Activated CD4-positive, alpha-beta T cell treated with anti-CD3 and anti-CD28 coated beads, Interleukin-2, amount 50 U/mL, for 1 hour (primary cell): ENCODE data around the gene CMSS1.

Experiments used
- DNase-seq: peaks from one replicate; pipeline ENCODE4 v3.0.0-alpha.2; 2020

The CMSS1 gene

DNA sequence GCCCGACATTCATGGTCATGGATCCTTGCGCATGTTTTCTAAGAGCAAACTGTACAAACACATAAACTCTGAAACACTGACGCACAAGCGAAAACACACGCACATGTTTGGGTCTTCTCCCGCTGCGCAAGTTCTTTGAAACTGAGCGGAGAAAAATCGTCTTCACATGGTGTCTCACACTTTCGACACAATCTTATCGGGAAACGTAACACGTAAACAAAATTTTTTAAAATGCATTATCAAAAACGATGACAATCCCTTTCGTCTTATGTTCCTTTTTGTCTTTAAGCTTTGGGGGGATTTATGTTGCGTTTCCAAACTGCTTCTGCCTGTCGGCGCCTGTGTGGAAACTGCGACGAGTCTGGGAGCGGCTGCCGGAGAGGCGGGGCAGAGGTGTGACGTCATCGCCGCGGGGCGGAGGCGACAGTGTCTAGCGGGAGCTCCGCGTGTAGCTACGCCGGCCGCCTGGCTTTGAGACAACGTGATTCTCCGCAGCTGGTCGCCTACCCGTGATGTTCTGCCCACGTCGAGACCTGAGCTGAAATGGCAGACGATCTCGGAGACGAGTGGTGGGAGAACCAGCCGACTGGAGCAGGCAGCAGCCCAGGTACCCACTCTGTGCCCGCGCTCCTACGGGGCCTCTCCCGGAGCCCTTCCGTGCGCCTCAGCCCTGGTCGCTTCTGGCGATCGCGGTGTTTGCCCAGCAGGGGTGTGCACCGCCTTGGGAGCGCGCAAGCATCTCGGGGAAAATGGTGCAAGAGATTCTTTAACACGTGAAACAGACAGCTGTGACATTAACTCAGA, at the start of gene CMSS1:
Gene CMSS1 (plus strand): TSS at position 426 of the 804 bp plus-strand sequence.
- DNase-seq = peak; percentile 98

DNA sequence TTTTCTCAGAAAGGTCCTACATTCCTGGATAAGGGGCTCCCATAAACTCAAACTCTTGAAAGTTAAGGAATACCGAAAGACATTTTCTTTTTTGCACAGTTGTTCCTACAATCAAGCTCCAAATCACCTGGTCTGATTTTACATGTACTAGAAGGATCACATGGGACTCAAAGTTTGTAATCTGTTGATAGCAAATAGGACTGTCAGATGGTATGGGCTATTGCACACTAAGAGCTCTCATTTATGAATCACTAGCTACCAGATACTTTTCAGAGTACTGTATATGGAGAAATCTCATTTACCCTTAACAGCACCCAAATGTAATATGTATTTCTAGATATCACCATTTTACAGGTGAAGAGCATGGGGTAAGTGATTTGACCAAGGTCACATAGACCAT, 49.5 kb upstream of the CMSS1 start:
- DNase-seq = no peak

DNA sequence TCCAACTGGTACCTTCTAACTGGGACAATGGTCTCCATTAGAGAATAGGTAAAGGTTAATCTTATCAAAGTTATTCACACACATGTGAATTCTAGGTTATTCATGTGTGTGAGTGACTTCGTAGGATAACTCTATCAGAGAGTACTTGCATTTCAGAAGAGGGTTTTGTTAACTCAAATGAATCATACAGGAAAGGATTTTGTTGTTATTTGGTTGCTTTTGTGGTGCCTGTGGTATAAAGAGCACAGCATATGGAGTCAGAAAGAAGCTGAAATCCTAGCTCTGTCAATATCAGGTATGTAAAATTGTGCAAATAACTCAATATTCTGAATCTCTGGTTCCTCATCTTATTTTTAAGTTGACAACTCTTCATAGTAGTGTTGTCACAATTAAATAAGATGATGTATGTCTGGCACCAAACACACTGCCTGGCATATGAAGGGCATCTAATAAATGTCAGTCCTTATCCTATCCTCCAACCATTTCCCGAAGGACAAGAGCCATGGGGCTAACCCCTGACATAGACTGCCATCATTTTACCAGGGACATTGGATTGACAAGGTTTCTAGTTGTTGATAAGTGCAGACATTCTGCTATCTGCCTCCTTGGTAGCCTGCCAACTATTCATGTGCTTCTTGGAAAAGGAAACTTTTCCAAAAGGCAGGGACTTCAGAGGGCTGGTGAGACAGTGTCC, 48.7 kb upstream of the CMSS1 start:
- DNase-seq = no peak

- no peak for DNase-seq
Observed at GRCh38 chr3:99772171-99772570, 45.5 kb upstream of the CMSS1 start.

- DNase-seq = no peak
Observed at GRCh38 chr3:99772671-99773070, 45.0 kb upstream of the CMSS1 start.

DNA sequence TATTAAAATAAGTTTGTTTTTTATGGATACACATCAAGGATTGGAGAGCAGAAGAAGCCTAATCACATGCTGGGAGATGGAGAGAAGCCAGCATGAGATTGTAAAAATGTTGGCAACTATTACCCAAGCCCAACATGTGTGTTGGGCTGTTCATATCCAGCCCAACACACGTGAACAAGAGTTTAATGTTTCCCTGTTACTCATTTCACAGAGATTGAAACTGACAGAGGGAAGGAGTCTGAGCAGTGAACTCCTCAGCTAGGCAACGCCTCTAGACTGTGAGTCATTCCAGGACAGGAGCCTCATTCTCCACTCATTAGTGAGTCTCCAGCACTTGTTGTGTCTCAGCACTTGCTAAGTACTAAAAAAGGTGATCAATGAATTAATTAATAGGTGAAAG, 43.2 kb upstream of the CMSS1 start:
- no peak for DNase-seq

DNA sequence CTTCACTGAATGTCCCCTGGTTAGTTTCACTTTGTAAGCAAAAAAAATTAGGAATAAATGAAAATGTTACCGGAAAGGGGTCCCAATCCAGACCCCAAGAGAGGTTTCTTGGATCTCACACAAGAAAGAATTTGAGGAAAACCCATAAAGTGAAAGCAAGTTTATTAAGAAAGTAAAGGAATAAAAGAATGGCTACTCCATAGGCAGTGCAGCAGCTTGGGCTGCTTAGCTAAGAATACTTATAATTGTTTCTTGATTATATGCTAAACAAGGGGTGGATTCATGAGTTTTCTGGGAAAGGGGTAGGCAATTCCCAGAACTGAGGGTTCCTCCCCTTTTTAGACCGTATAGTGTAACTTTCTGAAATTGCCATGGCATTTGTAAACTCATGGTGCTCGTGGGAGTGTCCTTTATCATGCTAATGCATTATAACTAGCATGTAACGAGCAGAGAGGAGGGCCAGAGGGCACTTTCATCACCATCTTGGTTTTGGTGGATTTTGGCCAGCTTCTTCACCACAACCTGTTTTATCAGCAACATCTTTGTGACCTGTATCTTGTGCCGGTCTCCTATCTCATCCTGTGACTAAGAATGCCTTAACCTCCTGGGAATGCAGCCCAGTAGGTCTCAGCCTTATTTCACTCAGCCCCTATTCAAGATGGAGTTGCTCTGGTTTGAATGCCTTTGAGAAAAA, 41.0 kb upstream of the CMSS1 start:
- DNase-seq = no peak

- no peak for DNase-seq
Observed at GRCh38 chr3:99777210-99777549, 40.5 kb upstream of the CMSS1 start.

DNA sequence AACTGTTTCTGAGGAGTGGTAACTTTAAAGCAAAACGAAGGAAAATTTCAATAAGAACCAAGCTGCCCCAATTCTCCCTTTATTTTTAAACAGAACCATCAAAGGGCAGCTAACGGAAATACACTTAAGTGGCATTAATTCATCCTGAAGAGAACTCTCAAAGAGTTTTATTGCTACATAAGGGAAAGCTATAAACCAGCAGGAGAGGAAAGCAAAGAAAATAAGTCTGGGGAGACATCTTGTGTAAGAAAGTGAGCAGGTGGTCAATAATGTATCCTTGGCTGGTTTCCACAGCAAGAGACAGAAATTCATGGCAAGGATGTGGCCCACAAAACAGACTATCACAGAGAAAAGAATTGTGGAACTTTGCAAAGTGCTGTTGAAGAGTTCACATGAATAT, 40.0 kb upstream of the CMSS1 start:
- no peak for DNase-seq

DNA sequence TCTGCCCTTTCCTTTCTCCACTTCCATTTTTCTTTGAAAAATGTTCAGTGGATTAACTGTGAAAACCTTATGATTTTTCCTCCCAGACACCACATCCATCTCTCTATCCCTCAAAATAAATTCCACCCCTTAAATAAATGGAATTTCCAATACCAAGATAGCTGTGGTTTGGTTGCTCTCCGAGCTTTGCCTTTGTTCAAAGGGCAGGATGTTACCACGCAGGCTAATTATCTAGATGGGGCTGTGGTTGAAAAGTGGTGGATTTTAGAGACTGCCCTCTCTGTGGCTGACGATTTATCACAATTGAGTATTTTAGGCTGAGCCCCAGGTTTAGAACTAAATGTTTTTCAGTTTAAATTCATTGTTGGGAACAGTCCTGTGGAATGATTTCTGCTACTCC, 36.9 kb upstream of the CMSS1 start:
- no peak for DNase-seq

GRCh38 chr3:99781761-99782160, 35.9 kb upstream of the CMSS1 start:
- DNase-seq = no peak

GRCh38 chr3:99783011-99783573, 34.6 kb upstream of the CMSS1 start:
- DNase-seq = no peak

- DNase-seq = no peak
Observed at GRCh38 chr3:99789011-99789721, 28.5 kb upstream of the CMSS1 start.

DNA sequence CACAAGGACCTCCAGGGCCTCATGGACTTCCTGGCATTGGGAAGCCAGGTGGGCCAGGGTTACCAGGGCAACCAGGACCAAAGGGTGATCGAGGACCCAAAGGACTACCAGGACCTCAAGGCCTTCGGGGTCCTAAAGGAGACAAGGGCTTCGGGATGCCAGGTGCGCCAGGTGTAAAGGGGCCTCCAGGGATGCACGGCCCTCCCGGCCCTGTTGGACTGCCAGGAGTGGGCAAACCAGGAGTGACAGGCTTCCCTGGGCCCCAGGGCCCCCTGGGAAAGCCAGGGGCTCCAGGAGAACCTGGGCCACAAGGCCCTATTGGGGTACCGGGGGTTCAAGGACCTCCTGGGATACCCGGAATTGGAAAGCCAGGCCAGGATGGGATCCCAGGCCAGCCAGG, 23.2 kb upstream of the CMSS1 start:
- no peak for DNase-seq

DNA sequence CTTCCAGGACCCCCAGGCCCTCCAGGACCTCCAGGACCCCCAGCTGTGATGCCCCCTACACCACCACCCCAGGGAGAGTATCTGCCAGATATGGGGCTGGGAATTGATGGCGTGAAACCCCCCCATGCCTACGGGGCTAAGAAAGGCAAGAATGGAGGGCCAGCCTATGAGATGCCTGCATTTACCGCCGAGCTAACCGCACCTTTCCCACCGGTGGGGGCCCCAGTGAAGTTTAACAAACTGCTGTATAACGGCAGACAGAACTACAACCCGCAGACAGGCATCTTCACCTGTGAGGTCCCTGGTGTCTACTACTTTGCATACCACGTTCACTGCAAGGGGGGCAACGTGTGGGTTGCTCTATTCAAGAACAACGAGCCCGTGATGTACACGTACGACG, 22.1 kb upstream of the CMSS1 start:
- DNase-seq = no peak

- no peak for DNase-seq
Observed at GRCh38 chr3:99799422-99799821, 18.2 kb upstream of the CMSS1 start.

DNA sequence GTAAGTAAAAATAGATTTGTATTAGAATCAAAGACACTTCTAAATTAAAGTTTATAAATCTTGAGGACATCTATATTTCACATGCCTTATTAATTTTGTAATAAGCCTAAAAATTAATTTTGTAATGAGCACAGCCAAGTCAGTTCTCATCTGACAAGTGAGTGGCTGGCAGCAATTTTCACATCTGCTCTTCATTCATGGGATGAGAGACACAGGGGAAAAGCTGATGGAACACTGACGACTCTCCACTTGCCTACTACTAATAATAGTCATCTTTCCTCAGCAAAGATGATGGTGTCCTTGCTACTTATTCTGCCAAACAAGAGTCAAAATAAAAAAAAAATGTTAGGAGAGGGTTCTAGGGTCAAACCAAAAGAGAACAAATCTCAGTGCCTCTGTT, 14.4 kb upstream of the CMSS1 start:
- no peak for DNase-seq

- DNase-seq = no peak
Observed at GRCh38 chr3:99805160-99805559, 12.5 kb upstream of the CMSS1 start.

DNA sequence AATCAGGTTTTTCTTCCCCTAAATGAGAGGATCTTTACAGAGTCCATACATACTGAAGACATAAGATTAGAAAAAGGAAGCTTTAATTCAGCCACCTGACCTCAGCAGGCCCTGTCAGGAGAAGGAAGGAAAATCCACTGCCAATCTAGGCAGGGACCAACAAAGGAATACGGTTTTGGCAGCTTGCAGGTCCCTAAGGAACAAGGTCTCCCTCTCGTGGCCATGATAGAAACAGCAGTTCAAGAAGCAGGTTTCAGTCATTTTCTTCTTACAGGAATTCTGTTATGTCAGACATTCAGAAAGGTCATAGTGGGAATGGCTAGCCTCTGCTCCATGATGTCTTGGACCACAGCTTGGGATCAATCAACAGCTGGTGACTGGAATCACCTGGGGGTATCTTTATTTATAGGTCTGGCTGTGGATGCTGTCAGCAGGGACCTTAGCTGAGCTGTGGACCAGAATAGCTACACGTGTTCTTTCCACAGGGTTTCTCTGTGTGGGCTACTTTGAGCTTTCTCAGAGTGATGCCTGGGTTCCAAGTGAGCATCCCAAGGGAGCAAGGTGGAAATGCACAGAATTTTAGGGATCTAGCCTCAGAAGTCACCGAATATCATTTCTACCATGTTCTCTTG, 9.4 kb upstream of the CMSS1 start:
- peak; percentile 14 for DNase-seq

DNA sequence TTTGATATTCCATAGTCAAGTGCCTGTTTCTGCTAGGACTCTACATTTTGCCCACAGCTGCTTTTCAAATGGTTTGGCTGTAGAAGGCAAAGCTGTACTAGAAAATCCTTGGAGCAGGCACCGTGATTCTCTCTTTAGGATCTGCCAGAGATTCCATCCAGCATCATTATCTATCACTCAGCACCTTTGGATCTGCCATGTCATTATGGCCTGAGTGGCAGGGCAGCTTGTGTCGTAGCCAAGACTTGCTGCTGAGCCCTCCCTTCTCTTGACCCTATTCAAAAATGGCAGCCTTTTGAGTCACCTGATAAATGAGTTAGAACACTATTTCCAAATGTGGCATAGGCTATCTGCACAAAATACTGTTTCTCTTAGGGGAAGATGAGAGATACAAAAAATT, 8.1 kb upstream of the CMSS1 start:
- no peak for DNase-seq

- DNase-seq = no peak
Observed at GRCh38 chr3:99810403-99810802, 7.3 kb upstream of the CMSS1 start.

DNA sequence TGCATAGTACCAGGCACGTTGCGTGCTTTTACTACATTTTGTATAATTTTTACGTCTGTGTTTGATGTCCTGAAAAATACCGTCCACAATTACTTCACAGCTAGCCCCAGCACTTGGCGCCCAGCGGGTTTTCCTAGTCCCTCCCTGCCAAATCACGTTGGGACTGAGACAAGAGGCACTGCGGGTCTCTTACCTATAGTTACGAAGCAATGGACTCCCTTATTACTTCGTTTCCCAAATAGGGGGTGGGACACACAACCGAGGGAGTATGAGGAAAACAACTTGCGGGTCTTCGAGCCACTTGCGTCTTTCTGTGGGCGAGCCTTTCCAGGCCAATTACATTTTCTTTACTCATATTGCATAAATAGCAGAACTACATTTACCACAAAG, 620 bp upstream of the CMSS1 start:
- peak; percentile 18 for DNase-seq

GRCh38 chr3:99818818-99819217, 1.2 kb downstream of the CMSS1 start:
- DNase-seq = no peak
